ENCODE measurements around the gene SOX1.

GRCh38 chr13:112055036-112055914 is 11.7 kb upstream of the SOX1 start:
- no peak for TF ChIP-seq TEAD4 (CRISPR knock-in tag; IDR thresholded peaks at IDR 0.05)
- no peak for TF ChIP-seq CBFB (CRISPR knock-in tag; IDR thresholded peaks at IDR 0.05; ENCODE audit: low read depth)
- no peak for TF ChIP-seq CTCF (IDR thresholded peaks at IDR 0.05)
- TF ChIP-seq ATF3 (CRISPR knock-in tag; conservative IDR thresholded peaks at IDR 0.05): no peak
- no peak for TF ChIP-seq USF2 (CRISPR knock-in tag; IDR thresholded peaks at IDR 0.05)
- TF ChIP-seq NFE2L1 (CRISPR knock-in tag; IDR thresholded peaks at IDR 0.05): no peak
- TF ChIP-seq ZNF121 (CRISPR knock-in tag; IDR thresholded peaks at IDR 0.05): no peak
